GM21381 (cell line): ENCODE data around the gene CACNG1.
"Not testable (repeated sequence)": the region's sequence is repeated elsewhere in the genome, so short reads cannot be mapped to it uniquely, and the experiment has no call there.

Experiments
- ATAC-seq: cut with Tn5 transposase; IDR thresholded peaks from one replicate; pipeline ENCODE4 v1.9.1; 2021; ENCODE audit warnings: mild to moderate bottlenecking, moderate library complexity; ENCODE audit not compliant: unreplicated experiment

The CACNG1 gene

DNA sequence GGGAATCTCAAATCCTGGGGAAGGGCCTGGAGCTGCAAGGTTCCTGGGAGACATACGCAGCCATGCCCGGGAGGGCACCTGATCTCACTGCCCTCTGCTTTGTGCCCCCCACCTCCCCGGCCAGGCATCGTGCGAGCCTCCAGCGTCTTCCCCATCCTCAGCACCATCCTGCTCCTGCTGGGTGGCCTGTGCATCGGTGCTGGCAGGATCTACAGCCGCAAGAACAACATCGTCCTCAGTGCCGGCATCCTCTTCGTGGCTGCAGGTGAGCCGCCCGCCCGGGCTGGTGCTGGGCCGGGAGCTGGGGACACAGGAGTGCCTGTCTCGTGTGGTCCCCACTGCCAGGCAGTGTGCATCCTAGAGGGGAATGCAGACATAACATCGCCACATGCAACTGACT lies 19.6 kb upstream of the CACNG1 start:
- ATAC-seq = no peak

DNA sequence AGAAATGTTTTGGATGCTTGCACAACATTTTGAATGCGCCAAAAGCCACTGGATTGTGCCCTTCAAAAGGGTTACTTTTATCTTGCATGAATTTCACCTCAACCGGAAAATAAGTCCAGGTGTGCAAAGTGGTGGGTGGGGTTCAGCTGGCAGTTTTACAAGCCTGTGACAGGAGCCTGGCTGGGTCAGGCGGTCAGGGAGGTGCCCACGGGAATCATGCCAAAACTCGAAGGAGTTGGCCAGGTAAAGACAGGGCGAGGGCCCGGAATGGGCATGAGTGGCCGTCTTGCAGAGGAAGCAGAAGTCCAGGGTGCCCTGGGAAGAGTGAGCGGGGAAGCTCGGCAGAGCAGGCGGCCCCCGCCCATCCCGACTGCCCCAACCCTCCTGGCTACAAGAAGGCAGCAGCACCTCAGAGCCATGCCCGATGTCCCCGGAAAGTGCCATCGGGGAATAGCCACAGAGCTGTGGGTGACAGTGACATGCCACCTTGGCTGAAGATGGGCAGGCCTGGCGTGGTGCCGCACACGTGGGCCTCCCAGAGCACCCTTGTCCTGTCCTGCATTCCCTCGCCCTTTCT lies 19.1 kb upstream of the CACNG1 start:
- no peak for ATAC-seq

DNA sequence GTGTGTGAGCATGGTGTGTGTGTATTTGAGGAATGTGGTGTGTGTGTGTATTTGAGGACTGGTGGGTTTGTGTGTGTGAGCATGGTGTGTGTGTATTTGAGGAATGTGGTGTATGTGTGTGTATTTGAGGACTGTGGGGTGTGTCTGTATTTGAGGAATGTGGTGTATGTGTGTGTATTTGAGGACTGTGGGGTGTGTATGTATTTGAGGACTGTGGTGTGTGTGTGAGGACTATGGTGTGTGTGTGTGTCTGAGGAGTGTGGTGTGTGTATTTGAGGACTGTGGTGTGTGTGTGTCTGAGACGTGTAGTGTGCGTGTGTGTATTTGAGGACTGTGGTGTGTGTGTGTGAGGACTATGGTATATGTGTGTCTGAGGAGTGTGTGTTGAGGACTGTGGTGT lies 18.0 kb upstream of the CACNG1 start:
- no peak for ATAC-seq

DNA sequence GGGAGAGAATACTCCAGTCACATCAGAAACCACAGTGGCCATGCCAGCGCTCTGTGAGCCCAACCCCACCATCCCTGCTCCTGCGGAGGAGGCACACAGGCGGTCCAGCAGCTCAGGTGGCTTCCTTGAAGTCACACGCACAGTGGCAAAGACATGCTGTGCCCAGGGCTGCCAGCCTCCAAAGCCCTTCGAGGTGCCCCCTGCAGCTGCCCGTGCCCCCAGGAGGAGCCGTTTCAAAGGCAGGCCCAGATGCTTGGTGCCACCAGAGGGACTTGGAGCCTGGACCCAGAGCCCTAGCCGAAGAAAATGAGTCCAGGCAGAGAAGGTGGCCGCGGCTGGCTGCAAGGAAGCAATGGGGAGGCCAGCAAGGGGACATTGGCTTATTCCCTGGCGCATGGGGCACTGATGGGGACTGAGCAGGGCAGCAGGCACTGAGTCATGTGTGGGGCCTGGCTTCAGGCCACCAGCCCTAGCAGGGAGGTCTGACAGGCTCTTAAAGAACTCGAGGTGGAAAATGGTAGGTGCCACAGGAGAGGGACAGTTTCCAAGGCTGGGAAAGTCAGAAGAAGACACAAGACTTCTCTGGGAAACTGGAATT lies 17.2 kb upstream of the CACNG1 start:
- no peak for ATAC-seq

DNA sequence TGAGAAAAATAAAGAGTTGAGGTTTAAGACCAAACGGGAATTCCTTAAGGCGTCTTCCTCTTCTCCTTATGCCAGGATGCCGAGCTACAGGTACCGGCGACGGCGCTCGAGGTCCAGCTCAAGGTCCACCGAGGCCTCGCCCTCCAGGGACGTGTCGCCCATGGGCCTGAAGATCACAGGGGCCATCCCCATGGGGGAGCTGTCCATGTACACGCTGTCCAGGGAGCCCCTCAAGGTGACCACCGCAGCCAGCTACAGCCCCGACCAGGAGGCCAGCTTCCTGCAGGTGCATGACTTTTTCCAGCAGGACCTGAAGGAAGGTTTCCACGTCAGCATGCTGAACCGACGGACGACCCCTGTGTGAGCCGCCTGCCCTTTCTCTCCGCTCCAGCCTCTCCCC lies 13.7 kb upstream of the CACNG1 start:
- no peak for ATAC-seq

DNA sequence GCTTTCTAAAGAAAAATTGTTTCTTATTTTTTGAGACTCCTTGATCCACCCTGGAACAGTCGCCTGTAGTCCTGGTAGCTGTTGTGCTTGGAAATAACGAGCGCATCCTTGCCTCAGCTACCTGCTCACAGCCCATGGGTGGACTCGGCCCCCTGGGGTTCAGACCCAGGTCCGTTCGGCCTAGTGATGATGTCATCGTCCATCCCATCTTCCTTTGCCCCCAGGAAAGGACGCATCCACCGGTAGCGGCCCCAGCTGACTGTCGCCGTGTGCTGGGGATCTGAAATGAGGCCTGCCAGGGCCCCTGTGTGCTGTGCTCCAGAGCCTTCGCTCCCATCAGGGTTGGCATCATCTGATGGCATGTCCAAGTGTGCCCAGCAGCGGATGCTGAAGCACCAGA lies 12.0 kb upstream of the CACNG1 start:
- no peak for ATAC-seq

DNA sequence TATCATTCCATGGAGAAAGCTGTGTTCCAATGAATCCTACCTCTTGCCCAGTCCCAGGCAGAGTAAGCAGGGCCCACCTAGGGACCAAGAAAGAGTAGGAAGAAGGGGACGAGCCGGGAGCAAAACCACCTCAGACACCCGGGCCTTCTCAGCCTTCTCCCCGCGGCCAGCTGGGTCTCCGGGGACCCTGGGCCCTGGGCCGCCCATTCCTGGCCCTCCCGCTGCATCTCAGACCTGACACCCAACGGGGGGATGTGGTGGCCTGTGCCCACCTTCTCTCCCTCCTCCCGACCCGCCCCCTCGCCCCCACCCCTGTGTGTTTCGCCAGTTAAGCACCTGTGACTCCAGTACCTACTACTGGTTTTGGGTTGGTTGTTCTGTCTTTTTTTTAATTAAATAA lies 11.4 kb upstream of the CACNG1 start:
- ATAC-seq = no peak

DNA sequence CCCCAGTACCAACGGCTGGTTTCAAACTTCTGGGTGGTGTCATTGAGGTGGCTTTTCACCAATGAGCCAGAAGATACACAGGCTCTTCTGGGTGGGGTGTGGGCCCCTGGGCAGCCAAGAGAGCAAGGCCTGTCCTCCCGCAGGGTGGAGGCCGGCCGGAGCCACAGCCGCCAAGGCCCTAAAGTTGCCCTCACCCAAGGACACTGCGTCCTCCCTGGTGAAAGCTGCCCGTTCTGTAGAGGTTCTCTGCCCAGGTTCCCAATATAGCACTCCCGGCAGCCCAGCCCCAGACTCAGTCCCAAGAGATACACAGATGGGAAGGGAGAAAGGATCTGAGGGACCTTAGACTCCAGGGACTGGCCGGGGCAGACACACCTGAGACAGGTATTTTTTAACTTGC lies 10.7 kb upstream of the CACNG1 start:
- no peak for ATAC-seq

DNA sequence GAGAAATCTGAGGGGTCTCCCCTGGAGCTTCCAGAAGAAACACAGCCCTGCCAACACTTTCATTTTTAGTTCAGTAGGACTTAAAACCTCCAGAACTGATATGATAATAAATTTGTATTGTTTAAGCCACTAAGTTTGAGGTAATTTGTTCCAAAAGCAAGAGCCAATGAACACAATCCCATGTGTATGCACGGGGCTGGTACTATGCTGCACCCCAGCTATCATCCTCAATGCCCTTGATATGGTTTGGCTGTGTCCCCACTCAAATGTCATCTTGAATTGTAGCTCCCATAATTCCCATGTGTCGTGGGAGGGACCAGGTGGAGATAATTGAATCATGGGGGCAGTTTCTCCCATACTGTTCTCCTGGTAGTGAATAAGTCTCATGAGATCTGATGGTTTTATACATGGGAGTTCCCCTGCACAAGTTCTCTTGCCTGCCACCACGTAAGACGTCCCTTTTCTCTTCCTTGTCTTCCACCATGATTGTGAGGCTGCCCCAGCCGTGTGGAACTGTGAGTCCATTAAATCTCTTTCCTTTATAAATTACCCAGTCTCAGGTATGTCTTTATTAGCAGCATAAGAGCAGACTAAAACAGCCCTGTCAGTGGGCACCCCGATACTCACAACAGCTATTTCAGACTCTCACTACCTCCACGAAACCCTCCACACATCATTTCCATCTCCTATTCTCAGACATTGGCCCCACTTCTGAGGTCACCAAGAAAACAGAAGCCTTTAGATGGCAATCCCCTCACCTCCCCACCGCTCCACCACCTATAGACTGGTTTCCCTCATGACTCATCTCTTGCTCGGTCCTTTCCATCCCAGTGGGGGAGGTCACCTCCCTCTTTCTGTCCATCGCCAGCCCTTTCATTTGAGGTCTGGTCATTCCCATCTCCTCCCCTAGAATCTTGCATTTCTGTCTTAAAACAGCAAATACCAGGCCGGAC lies 8.9 kb upstream of the CACNG1 start:
- ATAC-seq = peak; percentile 82

DNA sequence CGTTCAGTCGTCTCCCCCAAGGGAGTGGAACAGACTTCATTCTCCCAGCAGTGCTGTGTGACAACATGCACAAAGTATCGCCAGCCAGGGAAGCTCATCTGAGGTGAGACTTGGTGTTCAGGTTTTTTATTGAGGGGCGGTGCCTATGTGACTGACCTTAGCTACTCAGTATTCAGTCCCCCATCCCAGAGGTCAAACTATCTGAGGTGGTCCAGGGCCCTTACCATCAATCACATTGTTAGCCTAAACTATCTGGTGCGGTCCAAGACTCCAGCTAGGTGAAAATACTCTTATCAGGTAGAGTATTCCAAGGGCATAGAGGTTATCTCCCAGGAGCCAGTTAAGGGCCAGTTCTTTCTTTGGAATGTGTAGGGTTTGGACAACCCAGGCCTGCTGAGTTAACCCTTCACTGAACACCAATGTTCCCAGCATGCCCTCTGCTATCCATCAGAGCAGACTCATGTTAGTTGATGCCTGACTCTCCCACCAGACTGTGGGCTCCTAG lies 5.4 kb upstream of the CACNG1 start:
- no peak for ATAC-seq

DNA sequence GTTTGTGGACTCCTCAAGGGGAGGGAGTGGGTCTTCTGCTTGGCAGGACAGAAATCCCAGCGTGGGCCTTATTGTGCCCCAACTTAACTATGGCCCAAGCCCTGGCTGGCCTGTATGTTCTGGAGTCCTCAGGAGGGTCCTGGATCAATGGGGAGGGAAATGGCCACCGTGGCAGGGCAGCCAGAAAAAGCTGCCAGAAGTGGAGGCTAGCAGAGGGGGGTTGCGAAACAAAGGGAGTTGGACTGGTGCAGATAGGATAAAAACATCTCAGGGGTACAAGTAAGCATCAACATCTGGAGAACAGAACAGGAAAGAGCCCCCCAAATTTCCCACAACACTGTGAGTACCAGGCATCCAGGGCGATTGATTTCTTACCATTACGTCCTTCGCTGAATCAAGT lies 3.7 kb upstream of the CACNG1 start:
- no peak for ATAC-seq

DNA sequence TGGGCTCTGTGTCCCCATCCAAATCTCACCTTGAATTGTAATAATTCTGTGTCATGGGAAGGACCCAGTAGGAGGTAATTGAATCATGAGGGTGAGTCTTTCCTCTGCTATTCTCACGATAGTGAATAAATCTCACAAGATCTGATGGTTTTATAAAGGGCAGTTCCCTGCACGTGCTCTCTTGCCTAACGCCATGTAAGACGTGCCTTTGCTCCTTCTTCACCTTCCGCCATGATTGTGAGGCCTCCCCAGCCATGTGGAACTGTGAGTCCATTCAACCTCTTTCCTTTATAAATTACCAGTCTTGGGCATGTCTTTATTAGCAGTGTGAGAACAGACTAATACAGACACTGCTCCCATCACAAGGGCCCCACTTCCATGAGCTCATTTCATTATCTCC lies 3.2 kb upstream of the CACNG1 start:
- not testable (repeated sequence) for ATAC-seq

DNA sequence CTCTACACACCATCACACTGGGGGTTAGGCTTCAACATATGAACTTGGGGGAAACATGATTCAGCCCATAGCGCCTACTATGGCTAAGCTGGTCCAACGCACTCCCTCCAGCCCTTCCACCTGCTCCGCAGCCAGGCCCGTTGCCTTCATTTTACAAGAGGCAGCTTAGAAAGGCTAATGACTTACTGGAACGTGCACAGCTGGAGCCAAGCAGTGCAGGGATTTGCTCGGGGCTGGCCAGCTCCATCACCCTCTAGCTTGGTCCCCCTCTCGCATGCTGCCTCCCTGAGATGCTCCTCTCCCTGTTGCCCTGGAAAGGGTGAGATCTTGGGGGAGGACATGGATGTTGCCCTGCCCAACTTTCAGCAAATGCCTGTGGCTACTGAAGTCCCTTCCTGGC lies 2.8 kb upstream of the CACNG1 start:
- no peak for ATAC-seq

DNA sequence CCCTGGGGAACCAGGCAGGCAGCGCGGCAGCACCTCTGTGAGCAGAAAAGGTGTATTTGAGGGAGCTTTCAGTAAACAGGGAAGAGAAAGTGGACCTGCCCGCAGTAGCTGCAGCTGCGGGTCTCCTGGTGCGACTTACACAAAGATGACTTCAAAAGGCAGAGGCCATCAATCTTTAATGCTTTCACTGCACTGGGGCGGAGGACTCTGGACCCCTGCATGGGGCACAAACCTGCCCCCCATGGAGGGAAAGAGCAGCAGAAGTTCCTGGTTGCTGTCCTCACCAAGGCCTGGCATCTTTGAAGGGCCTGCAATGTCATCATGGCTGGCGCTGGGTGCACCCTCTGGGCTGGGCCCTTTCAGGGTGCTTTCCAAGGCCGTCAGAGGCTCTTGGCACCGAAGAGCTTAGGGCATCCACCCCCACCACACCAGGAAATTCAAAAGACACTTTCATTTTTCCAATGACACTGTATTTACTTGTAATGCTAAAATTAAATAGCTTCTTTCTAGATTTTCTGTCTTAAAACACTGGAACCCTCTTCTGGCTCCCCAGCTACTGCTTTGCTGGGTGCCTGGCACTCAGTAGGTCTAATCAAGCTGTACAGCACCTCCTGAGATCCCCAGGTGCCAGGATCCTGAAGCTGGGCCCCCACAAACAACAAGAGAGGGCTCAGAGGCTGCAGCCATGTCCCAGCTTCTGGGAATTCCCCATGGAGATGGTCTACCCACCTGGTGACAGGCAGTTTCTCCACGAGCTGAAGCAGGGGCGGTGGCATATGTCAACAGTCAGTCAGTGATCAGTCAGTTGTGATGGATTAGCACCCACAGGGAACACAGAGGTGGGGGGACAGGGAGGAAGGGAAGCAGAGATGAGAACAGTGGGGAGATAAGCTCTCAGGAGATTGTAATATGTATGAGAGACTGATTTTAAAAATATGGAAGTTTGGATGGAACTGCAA lies 2.1 kb upstream of the CACNG1 start:
- no peak for ATAC-seq

DNA sequence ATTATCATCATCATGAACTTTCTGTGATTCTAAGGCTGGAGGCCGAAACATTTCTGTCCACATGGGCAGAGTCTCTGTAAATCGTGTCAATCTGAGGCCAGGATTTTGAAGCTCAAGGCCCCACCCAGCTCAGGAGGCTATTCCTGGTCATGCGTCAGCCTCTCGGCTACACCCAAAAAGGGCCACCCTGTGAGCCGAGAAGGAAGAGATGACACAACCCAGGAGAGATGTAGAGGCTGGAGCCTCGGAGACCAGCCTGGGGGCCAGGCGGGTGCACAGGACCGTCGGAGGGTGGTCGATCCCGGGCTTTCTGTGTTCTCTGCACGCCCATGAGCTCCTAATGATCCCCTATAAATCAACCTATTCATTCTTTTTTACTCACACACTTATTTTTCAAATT lies 1.1 kb upstream of the CACNG1 start:
- no peak for ATAC-seq

DNA sequence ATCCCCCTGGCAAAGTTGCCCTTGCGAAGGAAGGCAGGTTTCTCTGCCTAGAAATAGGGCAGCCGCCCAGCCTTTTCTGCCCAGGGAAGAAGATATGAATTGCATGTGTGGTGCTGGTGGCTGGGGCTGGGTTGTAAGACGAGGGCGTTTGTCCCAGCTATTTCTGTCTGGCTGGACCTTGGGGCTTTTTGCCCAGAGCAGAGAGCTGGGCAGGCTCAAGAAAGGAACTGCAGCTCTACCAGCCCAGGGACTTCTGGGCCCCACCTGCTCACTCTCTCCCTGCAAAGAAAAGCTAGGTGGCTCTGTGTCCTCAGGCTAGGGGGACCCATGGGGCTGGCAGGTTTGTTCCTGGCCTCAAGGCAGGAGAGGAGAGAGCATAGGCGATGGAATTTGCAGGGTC lies 586 bp downstream of the CACNG1 start:
- no peak for ATAC-seq

DNA sequence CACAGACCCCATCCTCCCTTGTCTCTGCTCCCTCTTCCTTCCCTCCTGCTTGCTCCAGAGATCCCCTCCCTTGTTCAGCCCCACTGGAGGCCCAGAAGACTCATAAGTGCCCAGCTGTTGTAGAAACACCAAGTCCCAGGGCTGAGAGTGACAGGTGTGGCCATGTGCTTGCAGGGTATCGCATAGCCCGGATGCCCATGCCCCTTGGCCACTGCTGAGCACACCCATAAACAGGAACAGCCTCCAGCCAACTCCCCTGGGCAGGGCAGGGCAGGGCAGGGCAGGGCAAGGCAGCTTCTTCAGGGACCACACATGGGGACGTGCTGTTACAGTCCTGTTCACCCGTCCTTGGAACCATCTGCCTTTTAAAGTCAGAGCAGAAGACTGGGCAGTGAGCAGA lies 2.0 kb downstream of the CACNG1 start:
- ATAC-seq = no peak

DNA sequence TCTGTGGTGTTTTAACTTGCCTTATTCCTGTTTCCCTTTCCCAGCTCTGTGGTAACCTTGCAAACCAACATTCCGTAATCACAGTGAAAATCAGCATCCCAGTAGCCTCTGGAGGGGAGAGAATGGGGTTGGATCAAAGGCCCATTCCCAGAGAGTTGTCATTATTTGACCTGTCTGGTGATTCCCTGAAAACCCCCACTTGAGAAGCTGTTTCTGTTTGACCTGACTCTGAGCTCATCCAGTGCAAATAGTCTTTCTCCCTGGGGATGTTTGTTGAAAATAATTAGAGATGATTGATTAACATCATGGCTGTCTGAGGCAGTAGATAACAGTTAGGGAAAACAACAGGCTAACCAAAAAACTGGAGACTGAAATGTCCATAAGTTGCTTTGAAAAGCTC lies 3.0 kb downstream of the CACNG1 start:
- ATAC-seq = no peak

DNA sequence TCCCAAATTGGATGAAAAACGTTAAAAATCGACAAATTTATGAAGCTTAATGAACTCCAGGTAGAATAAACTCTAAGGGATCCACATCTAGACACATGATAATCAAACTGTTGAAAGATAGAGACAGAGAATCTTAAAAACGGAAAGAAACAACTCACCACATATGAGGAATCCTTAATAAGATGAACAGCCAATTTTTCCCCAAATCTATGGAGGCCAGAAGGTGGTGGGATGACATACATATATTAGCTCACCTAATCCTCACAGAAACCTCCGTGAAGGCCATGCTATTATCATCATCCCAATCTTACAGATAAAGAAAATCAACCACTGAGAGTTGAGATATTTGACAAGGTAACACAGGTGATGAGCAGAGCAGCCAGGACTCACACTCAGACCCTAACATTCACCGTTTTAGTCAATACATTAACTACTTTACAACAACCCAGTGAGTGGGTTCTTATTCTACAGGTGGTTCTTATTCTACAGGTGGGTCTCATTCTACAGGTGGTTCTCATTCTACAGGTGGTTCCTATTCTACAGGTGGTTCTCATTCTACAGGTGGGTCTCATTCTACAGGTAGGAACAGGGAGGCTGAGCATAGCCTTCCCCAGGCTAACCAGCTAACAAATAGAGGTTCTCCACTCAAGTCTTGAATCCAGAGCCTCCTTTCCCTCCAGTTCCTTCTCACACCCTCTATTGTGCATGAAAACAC lies 4.8 kb downstream of the CACNG1 start:
- no peak for ATAC-seq

DNA sequence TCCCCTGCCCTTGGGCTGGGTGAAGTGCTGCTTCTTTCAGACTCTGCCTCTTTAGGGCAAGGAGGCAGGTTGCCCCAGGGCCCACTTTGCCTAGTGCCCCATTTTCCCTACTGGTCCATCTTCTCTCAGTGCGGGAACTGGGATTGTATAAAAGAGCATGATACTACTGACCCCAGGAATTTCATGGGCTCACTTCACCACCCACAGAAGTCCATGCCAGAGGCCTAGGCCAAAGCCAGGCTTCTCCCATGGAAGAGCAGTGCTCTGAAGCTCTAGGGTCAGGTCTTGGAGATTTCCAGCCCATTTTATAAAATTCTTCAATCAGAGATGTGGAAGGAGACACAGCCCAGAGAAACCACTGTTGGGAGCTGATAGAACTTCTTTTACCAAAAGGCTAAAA lies 5.7 kb downstream of the CACNG1 start:
- ATAC-seq = no peak
